HG02870 (cell line): ENCODE results near the gene AP3S2.
"Not testable (repeated sequence)": the region's sequence is repeated elsewhere in the genome, so short reads cannot be mapped to it uniquely, and the experiment has no call there.

ENCODE experiments used
- ATAC-seq: cut with Tn5 transposase; IDR thresholded peaks from one replicate; pipeline ENCODE4 v1.9.1; 2021; ENCODE audit warnings: mild to moderate bottlenecking, moderate library complexity; ENCODE audit not compliant: unreplicated experiment

Gene AP3S2

GRCh38 chr15:89803941-89804800 lies 89.6 kb downstream of the AP3S2 start:
- no peak for ATAC-seq

- ATAC-seq = no peak
These were observed 90.6 kb downstream of the AP3S2 start for GRCh38 chr15:89802986-89803824.

GRCh38 chr15:89802231-89802928 lies 91.4 kb downstream of the AP3S2 start:
- ATAC-seq = no peak

- ATAC-seq = no peak
These were observed 92.2 kb downstream of the AP3S2 start for GRCh38 chr15:89801471-89802195.

- no peak for ATAC-seq
These were observed 93.8 kb downstream of the AP3S2 start for GRCh38 chr15:89799918-89800498.

- no peak for ATAC-seq
These were observed 94.5 kb downstream of the AP3S2 start for GRCh38 chr15:89799011-89799911.

GRCh38 chr15:89797678-89798201 lies 96.1 kb downstream of the AP3S2 start:
- no peak for ATAC-seq

- no peak for ATAC-seq
These were observed 97.8 kb downstream of the AP3S2 start for GRCh38 chr15:89795996-89796395.

GRCh38 chr15:89794627-89795241 lies 99.1 kb downstream of the AP3S2 start:
- ATAC-seq = no peak

GRCh38 chr15:89792106-89792805 lies 101.5 kb downstream of the AP3S2 start:
- no peak for ATAC-seq

- ATAC-seq = no peak
These were observed 103.1 kb downstream of the AP3S2 start for GRCh38 chr15:89790661-89791060.

GRCh38 chr15:89790206-89790605 lies 103.6 kb downstream of the AP3S2 start:
- no peak for ATAC-seq

- not testable (repeated sequence) for ATAC-seq
These were observed 105.2 kb downstream of the AP3S2 start for GRCh38 chr15:89788585-89788984.

- no peak for ATAC-seq
These were observed 105.8 kb downstream of the AP3S2 start for GRCh38 chr15:89787944-89788343.

GRCh38 chr15:89785774-89786140 lies 108.0 kb downstream of the AP3S2 start:
- no peak for ATAC-seq

- ATAC-seq = no peak
These were observed 108.6 kb downstream of the AP3S2 start for GRCh38 chr15:89785064-89785773.

GRCh38 chr15:89784686-89784960 lies 109.2 kb downstream of the AP3S2 start:
- ATAC-seq = no peak
